ENCODE measurements around the gene OSTN.
A peak's percentile ranks its signal among the peaks of the same experiment; 100 is the strongest.
"Not testable (repeated sequence)": the region's sequence is repeated elsewhere in the genome, so short reads cannot be mapped to it uniquely, and the experiment has no call there.

OSTN gene

DNA sequence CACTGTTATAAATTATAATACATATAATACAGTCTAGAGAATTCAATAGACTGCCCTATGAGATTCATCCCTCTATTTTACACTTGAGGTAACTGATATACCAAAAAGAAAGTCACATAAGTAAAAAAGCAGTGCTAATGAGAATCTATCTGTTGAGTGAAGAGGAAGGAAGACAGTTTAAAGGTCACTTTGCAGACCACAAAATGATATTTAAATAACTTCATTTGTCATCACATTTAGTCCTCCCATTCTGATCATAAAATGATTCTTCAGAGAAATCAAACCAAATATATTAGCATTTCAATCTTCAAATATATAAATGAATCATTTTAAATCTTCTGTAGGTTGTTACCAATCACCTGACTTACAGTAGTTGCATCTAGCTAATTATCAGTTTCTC lies 69.7 kb downstream of the OSTN start:
- no peak for DNase-seq

DNA sequence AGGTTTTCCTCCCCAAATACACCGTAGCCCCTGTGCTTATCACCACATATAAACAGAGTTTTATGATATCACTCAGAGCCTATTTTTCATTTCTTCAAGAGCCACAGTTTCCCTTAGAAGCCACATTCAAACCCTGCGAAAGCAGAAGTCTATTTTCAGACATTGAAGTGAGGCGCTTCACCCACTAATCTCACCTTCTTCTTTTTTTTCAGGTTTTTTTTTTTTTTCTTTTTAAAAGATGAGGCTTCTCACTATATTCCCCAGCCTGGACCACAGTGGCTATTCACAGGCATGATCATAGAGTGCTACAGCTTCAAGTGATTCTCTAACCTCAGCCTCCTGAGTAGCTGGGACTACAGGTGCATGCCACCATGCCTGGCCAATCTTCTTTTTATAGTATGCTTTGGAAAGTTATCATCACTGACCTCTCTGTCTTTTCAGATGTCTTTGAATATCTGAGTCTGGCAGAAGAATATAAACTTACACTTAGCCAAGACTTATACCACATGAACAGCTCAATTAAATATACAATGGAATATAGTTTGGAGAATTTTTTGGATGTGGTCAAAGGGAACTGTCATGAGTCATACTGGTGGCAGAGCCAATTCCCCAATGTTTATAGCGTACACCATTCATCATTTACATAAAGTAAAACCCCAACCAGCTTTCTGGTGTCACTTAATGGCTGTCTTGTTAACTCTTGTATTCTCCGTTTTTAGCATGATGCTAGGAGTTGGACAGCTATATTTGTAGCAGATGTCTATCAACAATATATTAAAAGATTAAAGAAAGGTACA lies 70.4 kb downstream of the OSTN start:
- no peak for DNase-seq

DNA sequence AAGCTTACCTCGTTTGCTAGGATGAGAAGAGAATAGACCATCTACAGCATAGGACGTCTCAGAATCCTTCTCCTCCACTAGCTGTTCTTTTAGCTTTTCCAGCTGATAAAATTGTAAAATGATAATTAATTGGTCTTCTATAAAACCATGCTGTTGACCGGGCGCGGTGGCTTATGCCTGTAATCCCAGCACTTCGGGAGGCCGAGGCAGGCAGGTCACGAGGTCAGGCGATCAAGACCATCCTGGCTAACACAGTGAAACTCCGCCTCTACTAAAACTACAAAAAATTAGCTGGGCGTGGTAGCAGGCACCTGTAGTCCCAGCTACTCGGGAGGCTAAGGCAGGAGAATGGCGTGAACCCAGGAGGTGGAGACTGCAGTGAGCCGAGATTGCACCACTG lies 76.2 kb downstream of the OSTN start:
- not testable (repeated sequence) for DNase-seq

DNA sequence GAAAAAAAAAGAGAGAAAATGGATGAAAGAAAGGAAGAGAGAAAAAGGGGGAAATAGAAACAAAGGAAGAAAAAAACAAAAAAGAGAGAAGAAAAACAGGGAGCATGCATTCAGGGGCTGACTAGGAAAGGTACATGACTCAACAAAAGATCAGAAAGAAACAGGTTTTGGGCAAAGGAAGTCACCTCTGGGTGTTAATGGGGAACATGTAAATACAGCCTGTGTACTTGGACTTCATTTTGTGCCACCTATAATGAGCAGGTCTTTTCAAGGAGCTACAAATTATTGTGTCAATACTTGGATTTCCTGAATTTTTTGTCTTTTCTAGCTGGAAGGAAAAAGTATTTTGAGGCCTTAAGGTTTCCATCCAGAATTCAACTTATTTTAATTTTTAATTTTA lies 76.7 kb downstream of the OSTN start:
- DNase-seq: no peak

DNA sequence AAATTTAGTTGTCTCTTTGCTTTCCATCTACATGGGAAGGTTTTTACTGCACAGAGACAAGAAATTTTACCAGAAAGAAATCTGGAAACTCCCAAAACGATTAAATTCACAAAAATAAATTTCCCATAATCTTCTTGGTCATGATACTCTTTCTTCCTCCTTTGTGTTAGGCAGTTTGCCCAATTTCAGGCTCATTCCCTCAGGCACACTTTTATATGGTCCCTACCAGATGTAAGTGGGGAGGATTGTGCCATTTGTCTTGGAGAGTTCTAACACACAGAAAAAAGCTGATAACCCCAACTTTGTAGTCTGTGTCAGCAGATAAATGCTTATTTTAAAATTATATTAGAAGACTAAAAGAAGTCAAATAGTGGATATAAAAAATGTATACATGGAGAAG lies 81.1 kb downstream of the OSTN start:
- DNase-seq: no peak

DNA sequence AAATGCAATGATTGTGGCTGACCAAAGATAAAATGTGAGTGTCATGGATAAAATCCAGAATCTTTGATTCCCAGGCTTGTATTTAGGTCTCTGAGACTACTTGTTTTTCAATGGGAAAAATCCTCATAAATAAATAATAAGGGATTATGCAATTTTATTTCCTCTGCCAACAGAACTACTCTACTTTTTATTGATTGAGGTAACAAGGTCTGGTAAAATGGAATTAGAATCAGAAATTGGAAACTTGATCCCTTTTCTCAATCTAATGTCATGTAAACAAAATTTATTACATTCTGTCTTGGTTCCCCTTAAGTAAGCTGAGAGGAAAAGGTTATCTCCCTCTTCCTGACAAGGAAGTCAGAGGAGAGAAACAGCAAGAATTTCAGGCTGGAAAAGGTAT lies 81.8 kb downstream of the OSTN start:
- no peak for DNase-seq

DNA sequence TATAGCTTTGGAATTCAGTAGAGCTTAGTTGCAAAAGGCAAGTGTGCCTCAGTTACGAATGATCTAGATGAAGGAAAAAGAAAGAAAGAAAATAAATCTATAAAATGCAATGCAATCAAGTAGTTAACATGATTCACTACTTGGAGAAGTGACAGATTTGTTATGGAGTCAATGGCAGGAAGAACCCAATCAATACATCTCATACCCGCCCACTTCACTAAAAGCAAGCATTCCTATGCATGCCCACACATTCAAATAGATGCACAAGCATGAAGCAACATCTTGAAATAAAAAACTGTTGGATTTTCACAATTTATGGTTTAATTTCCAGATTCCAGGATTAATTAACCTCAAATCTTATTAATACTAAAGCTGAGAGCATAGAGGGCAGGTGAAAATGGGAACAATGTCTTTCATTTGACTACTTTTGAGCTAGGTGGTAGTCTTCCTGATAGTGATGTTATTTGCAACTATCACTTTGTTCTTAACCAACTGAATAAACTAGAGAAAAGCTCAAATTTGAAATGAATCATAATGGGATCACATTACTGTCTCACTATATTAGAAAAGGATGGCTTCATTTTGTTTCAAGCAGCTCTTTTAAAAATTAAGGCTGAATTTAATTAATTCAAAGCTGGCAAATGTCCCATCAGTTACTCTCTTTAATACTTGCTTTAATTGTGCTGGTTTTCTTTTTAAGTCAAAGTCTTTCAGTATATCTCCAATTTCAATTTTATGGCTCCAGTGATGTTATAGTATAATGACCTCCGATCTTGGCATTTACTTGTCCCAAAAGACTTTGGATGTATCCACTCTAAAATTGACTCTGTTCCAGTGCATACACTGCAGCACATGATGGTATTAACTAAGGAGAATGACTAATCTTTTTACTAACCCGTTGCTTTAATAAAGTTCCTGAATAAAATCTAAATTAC lies 83.5 kb downstream of the OSTN start:
- DNase-seq: peak; percentile 4

DNA sequence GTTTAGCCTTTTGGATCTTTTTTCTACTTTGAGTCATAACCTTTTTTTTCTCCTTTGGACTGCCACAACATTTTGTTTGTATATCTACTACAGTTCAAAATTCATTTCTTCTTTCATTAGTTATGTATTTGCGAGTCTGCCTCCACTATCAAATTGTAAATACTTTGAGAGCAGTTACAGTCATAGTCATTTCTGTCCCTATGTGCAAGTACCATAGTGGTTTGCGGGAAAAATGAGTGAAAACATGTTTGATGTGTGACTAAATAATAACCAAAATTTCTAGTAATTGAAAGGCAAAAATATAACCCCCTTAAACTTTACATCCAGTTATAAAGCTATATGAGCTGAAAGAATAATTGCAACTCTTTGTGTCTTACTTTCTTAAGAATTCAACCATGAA lies 84.4 kb downstream of the OSTN start:
- DNase-seq: no peak

DNA sequence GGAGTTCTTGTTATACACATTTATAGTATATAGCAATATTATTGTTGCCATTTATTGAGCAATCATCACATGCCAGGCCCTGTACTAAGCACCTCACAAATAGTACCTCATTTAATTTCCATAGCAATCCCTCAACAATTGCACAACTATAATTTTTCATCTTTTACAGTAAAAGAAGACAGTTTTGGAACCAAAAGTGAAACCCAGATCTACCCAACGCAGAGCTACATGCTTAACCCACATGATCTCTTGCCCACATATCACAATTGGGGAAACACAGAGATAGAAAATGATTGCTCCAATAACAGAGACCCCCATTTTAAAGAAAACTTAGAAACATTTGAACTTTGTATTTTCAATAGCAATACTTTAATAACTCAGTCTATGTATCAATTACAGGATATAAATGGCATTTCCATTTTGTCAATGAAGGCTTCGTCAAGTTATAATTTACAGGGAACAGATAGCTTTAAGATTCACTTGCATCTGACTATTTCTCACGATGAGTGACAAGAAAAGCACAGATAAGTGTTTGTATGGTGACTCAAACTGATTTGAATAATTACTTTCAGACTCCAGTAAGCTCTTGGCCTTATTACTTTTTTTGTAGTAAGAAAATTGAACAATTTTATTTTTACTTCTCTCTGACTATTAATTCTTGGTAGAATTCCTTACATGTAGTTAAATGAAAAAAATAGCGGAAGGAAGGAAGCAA lies 91.4 kb downstream of the OSTN start:
- no peak for DNase-seq

DNA sequence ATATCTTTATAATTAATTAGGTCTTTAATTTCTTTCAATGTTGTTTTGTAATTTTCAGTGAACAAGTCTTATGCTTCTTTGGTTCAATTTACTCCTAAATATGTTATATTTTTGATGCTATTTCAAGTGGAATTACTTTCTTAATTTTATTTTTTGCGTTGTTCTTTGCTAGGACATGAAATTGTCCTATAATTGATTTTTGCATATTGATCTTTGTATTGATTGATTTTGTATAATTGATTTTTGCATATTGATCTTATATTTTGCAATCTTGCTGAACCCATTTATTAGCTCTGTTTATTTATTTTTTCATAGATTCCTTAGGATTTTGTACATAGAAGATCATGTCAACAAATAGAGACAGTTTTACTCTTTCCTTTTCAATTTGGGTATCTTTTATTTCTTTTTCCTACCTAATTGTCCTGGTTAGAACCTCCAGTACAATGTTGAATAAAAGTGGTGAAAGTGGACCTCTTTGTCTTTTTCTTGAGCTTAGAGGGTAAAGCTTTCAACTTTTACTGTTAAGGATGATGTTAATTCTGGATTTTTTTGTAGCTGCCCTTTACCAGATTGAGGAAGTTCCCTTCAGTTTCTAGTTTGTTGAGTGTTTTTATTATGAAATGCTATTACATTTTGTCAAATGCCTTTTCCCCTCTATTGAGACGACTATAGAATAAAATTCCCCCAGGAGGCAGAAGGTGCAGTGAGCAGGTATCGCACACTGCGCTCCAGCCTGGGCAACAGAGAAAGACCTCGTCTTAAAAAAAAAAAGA lies 93.4 kb downstream of the OSTN start:
- DNase-seq: no peak

DNA sequence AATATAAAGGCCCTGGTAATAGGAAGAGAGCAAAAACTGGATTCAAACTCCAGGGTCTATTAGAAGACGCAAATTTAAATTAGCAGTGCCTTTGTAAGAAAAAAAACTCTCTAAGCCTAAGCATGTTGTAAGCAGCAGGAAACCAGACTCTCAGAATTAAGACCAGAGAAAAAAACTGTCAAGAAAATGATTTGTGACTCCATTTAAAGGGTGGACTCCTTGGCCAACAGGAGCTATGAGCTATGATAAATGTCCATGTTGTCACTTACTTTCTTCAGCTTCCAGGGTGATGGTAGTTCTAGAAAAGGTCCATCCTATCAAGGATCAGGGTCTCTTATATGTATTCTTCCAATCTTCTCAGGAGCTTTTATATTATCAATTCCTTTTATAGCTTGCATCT lies 95.2 kb downstream of the OSTN start:
- no peak for DNase-seq

DNA sequence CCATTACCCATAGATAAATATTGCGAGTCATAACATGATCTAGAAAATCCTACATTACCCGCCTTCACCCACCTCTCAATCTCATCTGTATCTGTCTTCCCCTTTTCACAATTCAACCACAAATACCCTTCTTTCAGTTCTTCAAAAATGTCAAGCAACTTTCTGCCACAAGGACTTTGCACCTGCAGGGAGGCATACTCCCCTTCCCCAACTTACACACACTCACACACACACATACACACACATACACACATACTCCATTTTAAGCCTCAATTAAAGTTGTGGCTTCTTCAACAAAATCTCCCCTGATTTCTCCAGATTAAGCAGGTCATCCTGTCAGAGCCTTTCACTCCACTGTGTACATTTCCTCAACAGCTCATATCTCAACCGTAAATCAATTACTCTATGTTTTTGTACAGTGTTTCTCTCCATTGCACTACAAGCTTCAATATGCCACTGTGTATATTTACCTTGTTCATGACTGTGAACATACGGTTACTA lies 97.0 kb downstream of the OSTN start:
- no peak for DNase-seq

DNA sequence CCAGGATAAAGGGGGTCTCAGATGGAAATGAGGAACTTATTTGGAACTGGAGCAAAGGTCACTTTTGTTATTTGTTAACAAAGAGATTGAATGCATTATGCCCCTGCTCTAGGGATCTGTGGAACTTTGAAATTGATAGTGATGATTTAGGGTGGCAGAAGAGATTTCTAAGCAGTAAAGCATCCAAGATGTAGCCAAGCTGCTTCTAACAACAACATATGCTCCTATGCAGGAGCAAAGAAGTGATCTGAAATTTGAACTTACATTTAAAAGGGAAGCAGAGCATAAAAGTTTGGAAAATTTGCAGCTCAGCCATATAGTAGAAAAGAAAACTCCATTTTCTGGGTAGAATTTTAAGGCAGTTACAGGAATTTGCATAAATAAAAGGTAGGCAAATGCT lies 99.8 kb downstream of the OSTN start:
- no peak for DNase-seq

DNA sequence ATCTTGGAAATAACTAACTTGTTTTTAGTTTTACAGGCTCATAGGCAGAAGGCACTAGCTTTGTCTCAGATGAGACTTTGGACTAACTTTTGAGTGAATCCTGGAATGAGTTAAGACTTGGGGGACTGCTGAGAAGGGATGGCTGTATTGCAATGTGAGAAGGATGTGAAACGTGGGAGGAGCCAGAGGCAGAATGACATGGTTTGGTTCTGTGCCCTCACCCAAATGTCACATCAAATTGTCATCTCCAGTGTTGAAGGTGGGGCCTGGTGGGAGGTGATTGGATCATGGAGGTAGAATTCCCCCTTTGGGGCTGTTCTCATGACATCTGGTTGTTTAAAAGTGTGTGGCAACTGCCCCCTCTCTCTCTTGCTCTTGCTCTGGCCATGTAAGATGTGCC lies 101.4 kb downstream of the OSTN start:
- DNase-seq: no peak

DNA sequence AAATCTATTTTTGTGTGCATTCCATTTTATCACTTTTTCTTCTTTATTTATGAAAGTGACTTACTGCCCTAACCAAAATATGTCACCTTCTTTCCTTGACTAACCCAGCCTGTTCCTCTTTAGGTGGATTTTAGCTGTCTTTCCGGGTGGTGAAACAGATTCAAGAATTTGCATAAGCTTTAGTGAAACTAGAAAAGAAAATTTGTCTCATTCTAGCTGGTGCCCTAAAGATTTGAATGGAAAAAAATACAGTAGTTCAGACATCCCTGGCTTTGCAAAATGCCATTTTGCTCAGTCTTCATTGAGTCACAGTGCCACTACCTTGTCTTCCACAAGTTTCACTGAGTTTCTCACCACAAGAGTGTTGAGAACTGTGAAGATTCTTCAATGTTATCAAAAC lies 102.0 kb downstream of the OSTN start:
- DNase-seq: no peak

DNA sequence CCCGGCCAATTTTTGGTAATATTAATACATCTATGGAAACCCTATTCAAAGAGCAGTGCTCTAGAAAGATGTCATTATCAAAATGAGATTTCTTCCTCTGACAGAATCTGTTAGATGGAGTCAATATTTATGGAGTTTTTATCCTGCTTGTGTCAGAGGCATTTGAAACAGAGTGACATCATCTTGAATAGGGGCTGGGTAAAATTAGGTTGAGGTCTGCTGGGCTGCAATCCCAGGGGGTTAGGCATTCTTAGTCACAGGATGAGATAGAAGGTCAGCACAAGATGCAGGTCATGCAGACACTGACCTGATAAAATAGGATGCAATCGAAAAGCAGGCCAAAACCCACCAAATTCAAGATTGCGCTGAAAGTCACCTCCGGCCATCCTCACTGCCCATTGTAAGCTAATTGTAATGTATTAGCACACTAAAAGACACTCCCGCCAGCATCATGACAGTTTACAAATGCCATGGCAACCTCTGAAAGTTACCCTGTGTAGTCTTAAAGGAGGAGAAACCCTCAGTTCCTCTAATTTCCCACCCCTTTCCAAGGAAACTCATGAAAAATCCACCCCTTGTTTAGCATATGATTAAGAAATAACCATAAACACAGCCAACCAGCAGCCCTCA lies 102.9 kb downstream of the OSTN start:
- no peak for DNase-seq

DNA sequence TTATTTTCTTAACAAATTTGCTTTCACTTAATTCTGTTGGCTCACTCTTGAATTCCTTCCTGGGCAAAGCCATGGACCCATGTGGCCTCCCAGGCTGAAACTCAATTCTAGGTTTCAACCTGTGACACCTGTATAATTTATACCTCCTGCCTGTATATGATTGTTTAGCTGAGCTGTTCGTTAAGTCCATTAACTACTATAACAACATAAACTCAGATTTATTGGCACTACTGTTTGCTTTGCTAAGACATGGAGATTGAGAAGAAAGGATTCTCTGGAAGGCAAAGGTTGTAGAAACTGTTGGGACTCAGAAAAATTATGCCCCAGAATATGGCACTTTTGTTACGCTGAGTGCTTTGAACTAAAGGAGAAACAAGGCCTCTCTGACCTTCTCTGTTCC lies 103.4 kb downstream of the OSTN start:
- no peak for DNase-seq

DNA sequence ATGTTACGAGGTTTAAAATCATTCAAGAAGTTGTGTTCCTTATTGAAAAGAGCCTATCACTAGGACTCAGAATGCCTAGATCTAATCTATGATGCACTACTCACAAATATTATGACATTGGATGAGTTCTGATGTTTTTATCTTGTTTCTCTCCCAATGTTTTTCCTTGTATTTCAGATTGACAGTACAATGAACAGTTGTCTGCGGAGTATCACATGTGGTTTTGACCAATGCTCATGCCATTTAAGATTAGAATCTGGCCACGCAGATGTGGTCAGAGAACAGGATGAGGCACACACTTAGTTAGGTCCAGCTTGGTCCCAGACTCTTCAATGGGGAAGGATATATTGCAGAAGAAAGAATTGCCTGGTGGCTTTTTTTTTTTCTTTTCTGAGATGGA lies 104.6 kb downstream of the OSTN start:
- DNase-seq: no peak

DNA sequence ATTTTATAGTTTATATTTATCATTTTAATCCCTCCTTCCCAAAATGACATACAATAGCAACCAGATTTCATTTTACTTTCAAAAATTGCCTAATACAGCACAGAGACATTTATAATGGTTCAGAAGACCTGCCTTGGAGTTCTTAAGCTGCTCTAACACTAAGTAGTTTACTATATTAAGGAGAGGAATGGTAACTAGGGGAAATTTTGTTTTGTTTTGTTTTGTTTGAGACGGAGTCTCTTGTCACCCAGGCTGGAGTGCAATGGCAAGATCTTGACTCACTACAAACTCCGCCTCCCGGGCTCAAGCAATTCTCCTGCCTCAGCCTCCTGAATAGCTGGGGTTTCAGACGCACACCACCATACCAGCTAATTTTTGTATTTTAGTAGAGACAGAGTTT lies 107.4 kb downstream of the OSTN start:
- no peak for DNase-seq

DNA sequence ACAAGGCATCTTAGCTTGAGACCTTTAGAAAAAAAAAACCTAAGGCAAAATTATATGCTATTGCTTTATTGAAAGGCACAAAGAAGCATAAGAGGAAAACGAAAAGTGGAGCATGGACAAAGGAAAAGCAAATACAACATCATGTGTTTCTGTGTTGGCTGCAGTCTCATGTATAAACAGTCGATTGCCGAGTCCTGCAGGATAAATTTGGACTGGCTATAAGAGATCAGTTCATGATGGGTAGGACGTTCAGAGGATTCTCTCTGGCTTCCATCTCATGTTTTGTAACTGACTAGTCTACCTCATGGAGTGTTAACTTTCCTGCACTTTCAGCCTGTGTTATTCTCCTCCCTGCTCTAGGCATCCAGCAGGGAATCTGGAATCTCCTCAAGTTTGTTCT lies 108.3 kb downstream of the OSTN start:
- DNase-seq: no peak

DNA sequence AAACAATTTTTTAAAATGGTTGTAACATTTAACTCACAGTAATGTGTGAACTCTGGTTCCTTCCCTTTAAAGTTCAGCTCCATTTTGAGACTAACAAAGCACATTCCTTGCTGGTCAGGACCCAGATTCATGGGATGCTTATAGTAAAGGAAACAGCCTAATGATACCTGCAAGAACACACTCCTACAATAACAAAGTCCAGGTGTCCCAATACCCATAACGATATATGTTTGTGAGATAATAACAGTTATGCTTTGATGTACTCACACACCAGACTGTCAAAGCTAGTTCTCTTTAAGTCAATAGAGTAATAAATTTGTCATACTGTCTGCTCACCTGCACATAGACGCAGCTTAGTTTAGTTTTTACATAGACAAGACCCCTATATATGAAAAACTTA lies 114.3 kb downstream of the OSTN start:
- DNase-seq: no peak

DNA sequence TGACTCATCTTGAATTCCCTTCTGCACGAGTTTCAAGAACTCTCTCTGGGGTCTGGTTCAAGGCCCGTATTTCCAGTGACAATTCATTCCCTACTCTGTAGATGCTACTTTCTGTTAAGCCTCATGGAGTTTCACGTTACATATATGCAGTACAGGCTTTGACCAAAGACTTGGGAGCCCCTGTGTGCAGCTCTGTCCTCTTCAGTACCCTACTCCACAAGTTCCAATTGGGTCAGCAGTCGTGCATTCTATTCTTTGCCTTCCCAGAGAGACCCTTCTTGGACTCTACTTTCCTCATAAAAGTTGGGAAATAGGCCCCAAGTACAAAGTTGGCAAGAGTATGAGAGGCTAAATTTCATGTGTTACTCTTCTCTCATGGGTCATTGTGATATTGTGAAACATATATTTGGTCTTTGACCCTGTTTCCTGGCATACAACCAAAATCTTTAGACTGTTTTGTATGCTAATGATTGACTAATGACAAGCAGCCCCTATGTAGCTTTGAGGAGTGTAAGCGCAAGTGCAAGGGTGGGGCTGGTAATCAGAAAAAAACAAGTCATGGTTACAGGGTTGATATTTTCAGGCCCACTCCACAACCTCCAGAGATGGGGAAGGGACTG lies 115.2 kb downstream of the OSTN start:
- no peak for DNase-seq
